ENCODE data around the gene NEDD4L. TPM values are rescaled to one million over a fixed set of nuclear protein-coding genes. Genes with fewer than 3 reads are reported as not detected.

NEDD4L gene
- total RNA-seq, 1 experiment from 2014 or later, result 57.4 TPM

GRCh38 chr18:58180172-58180571 lies 136.1 kb downstream of the NEDD4L start:
- Histone ChIP-seq H3K9me3 (ENCODE audit: insufficient read depth, low read depth) (no peaks in the 10 kb centered on the region), H3F3A (ENCODE audit: insufficient read depth, low read depth) (peaks cover 36% of the 10 kb centered on the region), H3K27me3 (ENCODE audit: insufficient read depth, low read depth) (no peaks in the 10 kb centered on the region), H2AFZ (no peak overlapping the region), H3K4me1 (replicated peaks; ENCODE audit: insufficient read depth) (peaks cover 55% of the 10 kb centered on the region), H3K4me2 (no peak overlapping the region), H3K27ac (no peak overlapping the region), H3K9me2 (ENCODE audit: insufficient read depth) (no peaks in the 10 kb centered on the region), H4K20me1 (ENCODE audit: insufficient read depth) (no peaks in the 10 kb centered on the region), H3K79me2 (ENCODE audit: low read depth) (peaks cover 75% of the 10 kb centered on the region), H3K4me3 (no peak overlapping the region), H3K36me3 (ENCODE audit: low read depth) (no peaks in the 10 kb centered on the region)
- intact Hi-C loops (cut with micrococcal nuclease; ENCODE audit: unreplicated experiment), result loop anchor here (1.0 to 10.0 kb wide), 3 partner anchors 43 to 85 kb away; no protein-coding TSS in a partner anchor
- TF ChIP-seq EZH2 (IDR thresholded peaks at IDR 0.05; ENCODE audit: low read depth) (no peak), CTCF (conservative IDR thresholded peaks at IDR 0.05) (no peak)
- POLR2A ChIA-PET (ENCODE audit: unreplicated experiment), result no interaction called here
- CTCF ChIA-PET, result interaction anchor here (0.6 kb wide), 1 partner anchor 297 kb away, joined by 16 read pairs; no protein-coding TSS in a partner anchor
- BruUV-seq (replicated peaks), result no TSS peak
- DNase-seq, result no peak

DNA sequence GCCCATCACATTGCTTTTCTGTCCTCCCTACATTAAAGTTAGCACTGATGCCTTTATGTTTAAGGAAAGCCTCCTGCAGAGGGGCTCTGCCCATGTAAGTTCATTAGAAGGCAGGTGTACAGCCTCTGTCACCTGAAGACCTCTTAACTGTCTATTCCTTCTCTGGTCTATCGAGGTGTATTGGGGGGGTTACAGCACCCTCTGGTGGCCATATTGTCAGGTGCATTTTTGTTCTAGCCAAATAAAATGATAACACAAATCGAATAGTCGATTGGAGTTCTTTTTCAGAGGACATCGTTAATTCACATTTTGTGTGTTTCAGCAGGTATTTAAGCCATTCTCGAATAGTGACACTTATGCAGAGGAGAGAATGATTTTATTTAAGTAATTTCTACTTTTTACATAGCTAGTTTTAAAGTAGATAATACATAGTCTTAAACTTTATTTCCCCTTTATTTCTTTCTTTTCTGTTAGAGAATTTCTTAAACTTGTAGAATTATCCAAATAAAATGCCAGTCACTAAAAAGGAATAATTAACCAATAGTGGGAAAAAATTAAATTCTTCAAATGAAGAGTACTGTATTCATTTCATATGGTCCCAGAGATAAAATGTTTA lies 136.8 kb downstream of the NEDD4L start:
- H3K27ac ChIP-seq, result no peak overlapping the region
- H2AFZ ChIP-seq, result no peak overlapping the region
- no peaks in the 10 kb centered on the region for H3K9me2 ChIP-seq (ENCODE audit: insufficient read depth)
- intact Hi-C loops (cut with micrococcal nuclease; ENCODE audit: unreplicated experiment), result loop anchor here (1.0 to 10.0 kb wide), 3 partner anchors 44 to 84 kb away; no protein-coding TSS in a partner anchor
- BruUV-seq (replicated peaks), result no TSS peak
- TF ChIP-seq EZH2 (IDR thresholded peaks at IDR 0.05; ENCODE audit: low read depth), result no peak
- TF ChIP-seq CTCF (conservative IDR thresholded peaks at IDR 0.05), result peak; percentile 94
- no peaks in the 10 kb centered on the region for H4K20me1 ChIP-seq (ENCODE audit: insufficient read depth)
- DNase-seq, result peak; percentile 43 to 52
- 0 out of 2 replicates have a peak overlapping the region, but pooled peaks have one; percentile 6 for H3K4me2 ChIP-seq
- H3K36me3 ChIP-seq (ENCODE audit: low read depth), result no peaks in the 10 kb centered on the region
- H3K4me1 ChIP-seq (replicated peaks; ENCODE audit: insufficient read depth), result peaks cover 60% of the 10 kb centered on the region
- peaks cover 79% of the 10 kb centered on the region for H3K79me2 ChIP-seq (ENCODE audit: low read depth)
- no peaks in the 10 kb centered on the region for H3K27me3 ChIP-seq (ENCODE audit: insufficient read depth, low read depth)
- CTCF ChIA-PET, result interaction anchor here (0.6 to 1.1 kb wide), 5 partner anchors 28 to 298 kb away, joined by 3 to 16 read pairs (median 3); no protein-coding TSS in a partner anchor
- POLR2A ChIA-PET (ENCODE audit: unreplicated experiment), result no interaction called here
- no peak overlapping the region for H3K4me3 ChIP-seq
- peaks cover 39% of the 10 kb centered on the region for H3F3A ChIP-seq (ENCODE audit: insufficient read depth, low read depth)
- H3K9me3 ChIP-seq (ENCODE audit: insufficient read depth, low read depth), result no peaks in the 10 kb centered on the region

DNA sequence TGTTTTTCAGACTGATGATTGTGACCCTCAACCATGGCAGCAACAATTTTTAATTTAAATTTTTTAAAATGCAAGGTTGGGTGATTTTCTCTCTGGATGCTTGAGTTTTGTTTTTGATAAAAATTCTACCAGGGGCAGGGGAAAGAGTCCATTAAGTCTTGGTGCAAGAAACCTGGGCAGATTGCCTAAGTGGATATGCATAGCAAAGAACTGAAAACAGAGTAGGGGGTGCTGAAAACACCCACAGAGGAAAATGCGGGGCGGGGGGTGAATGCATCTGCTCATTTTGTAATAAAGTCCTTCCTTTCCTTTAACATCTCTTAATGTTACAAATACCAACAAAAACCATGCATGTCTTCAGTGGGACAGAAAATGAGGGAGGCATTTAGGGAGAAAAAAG lies 138.0 kb downstream of the NEDD4L start:
- Histone ChIP-seq H3K9me2 (ENCODE audit: insufficient read depth) (no peaks in the 10 kb centered on the region), H4K20me1 (ENCODE audit: insufficient read depth) (no peaks in the 10 kb centered on the region), H3K9me3 (ENCODE audit: insufficient read depth, low read depth) (no peaks in the 10 kb centered on the region), H3F3A (ENCODE audit: insufficient read depth, low read depth) (peaks cover 40% of the 10 kb centered on the region), H3K27me3 (ENCODE audit: insufficient read depth, low read depth) (no peaks in the 10 kb centered on the region), H3K79me2 (ENCODE audit: low read depth) (peaks cover 79% of the 10 kb centered on the region), H3K4me1 (replicated peaks; ENCODE audit: insufficient read depth) (peaks cover 60% of the 10 kb centered on the region), H3K4me2 (no peak overlapping the region), H3K27ac (no peak overlapping the region), H3K36me3 (ENCODE audit: low read depth) (no peaks in the 10 kb centered on the region), H3K4me3 (no peak overlapping the region), H2AFZ (no peak overlapping the region)
- intact Hi-C loops (cut with micrococcal nuclease; ENCODE audit: unreplicated experiment), result loop anchor here (2.0 to 10.0 kb wide), 2 partner anchors 45 to 83 kb away; no protein-coding TSS in a partner anchor
- no TSS peak for BruUV-seq (replicated peaks)
- no peak for DNase-seq
- POLR2A ChIA-PET (ENCODE audit: unreplicated experiment), result interaction anchor here (0.5 to 0.7 kb wide), 2 partner anchors 109 to 133 kb away, joined by 3 read pairs; no protein-coding TSS in a partner anchor
- CTCF ChIA-PET, result interaction anchor here (0.6 to 1.1 kb wide), 4 partner anchors 33 to 521 kb away, joined by 3 to 10 read pairs (median 3); no protein-coding TSS in a partner anchor
- TF ChIP-seq CTCF (conservative IDR thresholded peaks at IDR 0.05) (no peak), EZH2 (IDR thresholded peaks at IDR 0.05; ENCODE audit: low read depth) (no peak)

Data from PC-9 (cell line).